IMR-90 (cell line): ENCODE data around the gene ZNF485. TPM values are rescaled to one million over a fixed set of nuclear protein-coding genes. Genes with fewer than 3 reads are reported as not detected.

Experiments used
- ATAC-seq: fragments of 200-7000 bp; cut with Tn5 transposase; 2 replicates; pipeline ENCODE4 v1.9.1; 2020; ENCODE audit warnings: low read depth, mild to moderate bottlenecking, moderate library complexity
- BruUV-seq: library from RNA; stranded (reverse); fragments of 400-500 nt; replicated peaks from 2 replicates; lab custom pipeline; 2021; lab: Mats Ljungman, UMichigan
- CTCF ChIA-PET: fragments of 300-600 bp; formaldehyde crosslinking; extraction: SDS; loops from one replicate; lab custom pipeline; 2021; ENCODE audit warnings: antibody characterized with exemption; lab: Yijun Ruan, JAX
- POLR2A ChIA-PET: fragments of 300-600 bp; sonication (Branson Sonifier 250); formaldehyde crosslinking; loops from one replicate; lab custom pipeline; 2022; ENCODE audit warnings: antibody characterized with exemption; ENCODE audit not compliant: unreplicated experiment; lab: Charles Lee
- DNase-seq: peaks from one replicate; pipeline ENCODE4 v3.0.0; 2013
- H2AFZ ChIP-seq: replicated peaks from 2 replicates; pipeline ENCODE3; 2013; ENCODE audit warnings: low read length, mild to moderate bottlenecking; ENCODE audit not compliant: poor library complexity
- H2AK5ac ChIP-seq: 2 replicates; pipeline ENCODE4 v1.6.1; 2013; ENCODE audit warnings: low read depth, low read length, inconsistent platforms
- H2AK9ac ChIP-seq: replicated peaks from 2 replicates; pipeline ENCODE3; 2013; ENCODE audit warnings: mild to moderate bottlenecking, low read depth, low read length, moderate library complexity; ENCODE audit not compliant: poor library complexity
- H2BK120ac ChIP-seq: 2 replicates; pipeline ENCODE4 v1.6.1; 2013; ENCODE audit warnings: low read depth, low read length, inconsistent platforms
- H2BK15ac ChIP-seq: 3 replicates; pipeline ENCODE4 v1.6.1; 2013; ENCODE audit warnings: low read depth, low read length, inconsistent platforms
- H2BK20ac ChIP-seq: 2 replicates; pipeline ENCODE4 v1.6.1; 2013; ENCODE audit warnings: low read depth, mild to moderate bottlenecking, inconsistent platforms, low read length, moderate library complexity
- H2BK5ac ChIP-seq: 2 replicates; pipeline ENCODE4 v1.6.1; 2013; ENCODE audit warnings: mild to moderate bottlenecking, low read depth, low read length, inconsistent platforms; ENCODE audit not compliant: poor library complexity, severe bottlenecking
- H3K14ac ChIP-seq: replicated peaks from 2 replicates; pipeline ENCODE4 v1.6.1; 2013; ENCODE audit warnings: low read depth, low read length, inconsistent platforms
- H3K18ac ChIP-seq: 2 replicates; pipeline ENCODE4 v1.6.1; 2013; ENCODE audit warnings: low read depth, low read length, control low read depth
- H3K23ac ChIP-seq: 2 replicates; pipeline ENCODE4 v1.6.1; 2013; ENCODE audit warnings: low read depth, low read length, inconsistent platforms
- H3K27ac ChIP-seq: 2 replicates; pipeline ENCODE4 v1.5.1; 2013; ENCODE audit warnings: mild to moderate bottlenecking, control low read depth, low read length; ENCODE audit not compliant: insufficient read depth
- H3K27me3 ChIP-seq: 2 replicates; pipeline ENCODE4 v1.6.1; 2013; ENCODE audit warnings: low read length; ENCODE audit not compliant: control insufficient read depth, insufficient read depth
- H3K36me3 ChIP-seq: 2 replicates; pipeline ENCODE4 v1.6.1; 2013; ENCODE audit warnings: low read length, mixed read lengths; ENCODE audit not compliant: control insufficient read depth, insufficient read depth
- H3K4ac ChIP-seq: 2 replicates; pipeline ENCODE4 v1.6.1; 2013; ENCODE audit warnings: low read depth, low read length, inconsistent platforms
- H3K4me1 ChIP-seq: 2 replicates; pipeline ENCODE4 v1.6.1; 2013; ENCODE audit warnings: low read length, mixed read lengths; ENCODE audit not compliant: control insufficient read depth, insufficient read depth
- H3K4me2 ChIP-seq: 2 replicates; pipeline ENCODE4 v1.6.1; 2013; ENCODE audit warnings: low read depth, mild to moderate bottlenecking, control low read depth, low read length, moderate library complexity
- H3K4me3 ChIP-seq: 2 replicates; pipeline ENCODE4 v1.5.1; 2013; ENCODE audit warnings: low read depth, mild to moderate bottlenecking, control low read depth, low read length, moderate library complexity; ENCODE audit not compliant: insufficient read depth
- H3K56ac ChIP-seq: 2 replicates; pipeline ENCODE4 v1.6.1; 2013; ENCODE audit warnings: low read length, inconsistent platforms; ENCODE audit not compliant: insufficient read depth; ENCODE audit errors: extremely low read depth
- H3K79me1 ChIP-seq, 2 experiments: 2 replicates each; pipeline ENCODE4 v1.6.1; 2013; ENCODE audit warnings: low read length in 2 of 2, inconsistent platforms in 1 of 2, low read depth in 1 of 2
- H3K9ac ChIP-seq: 2 replicates; pipeline ENCODE4 v1.6.1; 2013; ENCODE audit warnings: low read depth, low read length, control low read depth
- H3K9me1 ChIP-seq: 2 replicates; pipeline ENCODE4 v1.6.1; 2013; ENCODE audit warnings: low read length, inconsistent platforms; ENCODE audit not compliant: insufficient read depth
- H3K9me3 ChIP-seq: 2 replicates; pipeline ENCODE4 v1.6.1; 2013; ENCODE audit warnings: low read length; ENCODE audit not compliant: control insufficient read depth, insufficient read depth
- H4K20me1 ChIP-seq: 2 replicates; pipeline ENCODE4 v1.6.1; 2013; ENCODE audit warnings: low read length, inconsistent platforms; ENCODE audit not compliant: insufficient read depth
- H4K5ac ChIP-seq: 2 replicates; pipeline ENCODE4 v1.6.1; 2013; ENCODE audit warnings: mild to moderate bottlenecking, low read depth, low read length, control low read depth
- H4K8ac ChIP-seq, 2 experiments: 2 replicates each; pipeline ENCODE4 v1.6.1; 2013; ENCODE audit warnings: low read depth in 2 of 2, low read length in 2 of 2, control low read depth in 1 of 2, inconsistent platforms in 1 of 2
- H4K91ac ChIP-seq: 2 replicates; pipeline ENCODE4 v1.6.1; 2013; ENCODE audit warnings: low read depth, low read length, inconsistent platforms; ENCODE audit not compliant: insufficient read depth
- NFE2L2 ChIP-seq: fragments of 150-350 bp; IDR thresholded peaks from 2 replicates; pipeline ENCODE4 v1.6.1; 2016; ENCODE audit warnings: low read depth, mild to moderate bottlenecking, low read length
- RAD21 ChIP-seq: IDR thresholded peaks from 2 replicates; pipeline ENCODE4 v1.6.1; 2012; ENCODE audit warnings: low read length, improper control_type of control experiment
- WGBS, 2 experiments: methylation state at CpG; one replicate each; pipeline versions ENCODE4 v1.1.5 to v1.1.7; 2013; ENCODE audit warnings: missing lambda C conversion rate in 2 of 2; ENCODE audit not compliant: insufficient read length in 1 of 2; ENCODE audit errors: extremely low coverage in 2 of 2; 5-methylcytosine and 5-hydroxymethylcytosine counted together
- dilution Hi-C: fragments of 300-500 bp; cut with HindIII; formaldehyde crosslinking; loops from one replicate; pipeline ENCODE4 v1.14.3; 2018; ENCODE audit warnings: low sequenced_read_pairs; ENCODE audit not compliant: unreplicated experiment
- in situ Hi-C: fragments of 300-500 bp; cut with MboI; formaldehyde crosslinking; loops from 3 replicates; pipeline ENCODE4 v1.14.3; 2019; ENCODE audit warnings: low sequenced_read_pairs, inconsistent platforms, mixed read lengths
- intact Hi-C: fragments of 100-400 bp; cut with micrococcal nuclease; formaldehyde crosslinking; loops from 2 replicates; pipeline ENCODE4 v1.10.0; 2022
- polyA plus RNA-seq, 3 experiments: library from polyadenylated mRNA; depleted of rRNA; stranded (reverse); fragments of >200 nt; gene quantifications; 2 replicates each; pipeline ENCODE4 v1.2.3, GENCODE V29; 2012; ENCODE audit warnings: low replicate concordance in 1 of 3
- total RNA-seq: library from RNA; depleted of rRNA; stranded (reverse); fragments of >200 nt; gene quantifications from 2 replicates; pipeline ENCODE4 v1.2.3, GENCODE V29; 2012

Gene ZNF485
- total and polyA plus RNA-seq, 2 of the 4 experiments (the other 2 are of a cell fraction) = 1.0 to 2.2 TPM

DNA sequence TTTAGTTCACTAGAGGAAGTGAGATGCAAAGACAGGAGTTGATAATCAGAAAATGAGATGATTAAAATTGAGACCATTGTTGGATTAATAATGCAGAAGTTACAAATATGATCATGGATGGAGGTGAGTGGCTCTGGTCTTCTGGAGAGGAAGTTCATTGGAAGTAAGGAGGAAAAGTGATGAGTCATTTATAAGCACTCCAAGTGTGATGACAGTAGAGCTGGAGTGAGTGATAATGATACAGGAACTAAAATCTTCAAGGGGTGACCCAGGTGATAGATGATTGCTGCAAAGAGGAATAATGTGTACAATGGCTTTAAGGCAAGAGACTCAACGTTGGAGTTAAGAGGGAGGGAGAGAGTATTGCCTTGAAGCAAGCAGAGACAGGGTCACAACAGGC lies 21.7 kb downstream of the ZNF485 start:
- no peaks in the 10 kb centered on the region for H3K27me3 ChIP-seq
- H2BK20ac ChIP-seq = no peak overlapping the region
- H3K56ac ChIP-seq = no peak overlapping the region
- no peak overlapping the region for H3K14ac ChIP-seq
- H3K4me2 ChIP-seq = no peak overlapping the region
- H4K20me1 ChIP-seq = no peaks in the 10 kb centered on the region
- no peaks in the 10 kb centered on the region for H3K9me1 ChIP-seq
- H2BK5ac ChIP-seq = no peak overlapping the region
- BruUV-seq = no TSS peak
- no peaks in the 10 kb centered on the region for H3K79me1 ChIP-seq
- no peak overlapping the region for H3K23ac ChIP-seq
- ChIA-PET CTCF (no interaction called here), POLR2A (no interaction called here)
- 40% methylated on average over 1 of the region's 1 CpG; no CpG with 5 or more reads in 1 of the 2 experiments for WGBS, 2 experiments
- no peak overlapping the region for H4K5ac ChIP-seq
- H3K9ac ChIP-seq = no peak overlapping the region
- H3K27ac ChIP-seq = no peak overlapping the region
- no peak overlapping the region for H2AFZ ChIP-seq
- H3K9me3 ChIP-seq = no peaks in the 10 kb centered on the region
- H3K36me3 ChIP-seq = no peaks in the 10 kb centered on the region
- no peak overlapping the region for H2AK5ac ChIP-seq
- H3K18ac ChIP-seq = no peak overlapping the region
- dilution Hi-C loops (no loop called here), intact Hi-C loops (no loop called here), in situ Hi-C loops (no loop called here)
- no peak overlapping the region for H4K8ac ChIP-seq
- H3K4ac ChIP-seq = no peak overlapping the region
- H3K4me1 ChIP-seq = no peaks in the 10 kb centered on the region
- no peak overlapping the region for H3K4me3 ChIP-seq
- no peak overlapping the region for H2AK9ac ChIP-seq
- ATAC-seq = no peak
- DNase-seq = no peak
- TF ChIP-seq RAD21 (no peak), NFE2L2 (peak; percentile 62)
- no peak overlapping the region for H4K91ac ChIP-seq
- H2BK15ac ChIP-seq = no peak overlapping the region
- no peak overlapping the region for H2BK120ac ChIP-seq
